OCI-LY1 (cell line): ENCODE data around the gene CACNG5.

Experiments used
- H2AFZ ChIP-seq: fragments of 200-600 bp; sonication (generic), shearing (Covaris generic); 2 replicates; pipeline ENCODE4 v1.6.0; 2014; ENCODE audit warnings: antibody characterized with exemption, mild to moderate bottlenecking, low read length
- H3F3A ChIP-seq: fragments of 200-600 bp; sonication (generic), shearing (Covaris generic); 2 replicates; pipeline ENCODE4 v1.6.0; 2014; ENCODE audit warnings: mild to moderate bottlenecking, antibody characterized with exemption, low read length, moderate library complexity; ENCODE audit not compliant: insufficient read depth
- H3K27ac ChIP-seq: fragments of 200-600 bp; sonication (generic); 2 replicates; pipeline ENCODE4 v1.5.1; 2014; ENCODE audit warnings: low read length, mixed run types, mild to moderate bottlenecking, low read depth; ENCODE audit not compliant: poor library complexity, severe bottlenecking
- H3K27me3 ChIP-seq: fragments of 200-600 bp; sonication (generic); 2 replicates; pipeline ENCODE4 v1.6.0; 2014; ENCODE audit warnings: antibody characterized with exemption, mild to moderate bottlenecking, low read length, moderate library complexity; ENCODE audit not compliant: insufficient read depth
- H3K36me3 ChIP-seq: fragments of 200-600 bp; sonication (generic); 2 replicates; pipeline ENCODE4 v1.6.1; 2014; ENCODE audit warnings: mild to moderate bottlenecking, antibody characterized with exemption, low read length, moderate library complexity, mixed read lengths; ENCODE audit not compliant: insufficient read depth
- H3K4me1 ChIP-seq: fragments of 200-600 bp; sonication (generic); 2 replicates; pipeline ENCODE4 v1.5.1; 2014; ENCODE audit warnings: mild to moderate bottlenecking, low read length, moderate library complexity; ENCODE audit not compliant: insufficient read depth, severe bottlenecking
- H3K4me2 ChIP-seq: fragments of 200-600 bp; sonication (generic), shearing (Covaris generic); 2 replicates; pipeline ENCODE4 v1.6.1; 2014; ENCODE audit warnings: low read length
- H3K4me3 ChIP-seq: fragments of 200-600 bp; sonication (generic); 2 replicates; pipeline ENCODE4 v1.5.1; 2014; ENCODE audit warnings: low read length, low read depth, mild to moderate bottlenecking, mixed read lengths; ENCODE audit not compliant: poor library complexity, severe bottlenecking
- H3K79me2 ChIP-seq: fragments of 200-600 bp; shearing (Covaris generic); 2 replicates; pipeline ENCODE4 v1.6.1; 2016; ENCODE audit warnings: mixed run types, low read length, mixed read lengths; ENCODE audit not compliant: insufficient read depth
- H3K9ac ChIP-seq: fragments of 200-600 bp; sonication (generic), shearing (Covaris generic); 2 replicates; pipeline ENCODE4 v1.6.1; 2014; ENCODE audit warnings: mild to moderate bottlenecking, low read length, mixed read lengths
- H3K9me2 ChIP-seq: fragments of 200-600 bp; sonication (generic), shearing (Covaris generic); 2 replicates; pipeline ENCODE4 v1.6.1; 2014; ENCODE audit warnings: low read depth, mild to moderate bottlenecking, low read length, mixed read lengths
- H3K9me3 ChIP-seq: fragments of 200-600 bp; shearing (Covaris generic); 2 replicates; pipeline ENCODE4 v1.6.1; 2014; ENCODE audit warnings: low read length, mixed read lengths
- H4K20me1 ChIP-seq: fragments of 200-600 bp; sonication (generic), shearing (Covaris generic); 2 replicates; pipeline ENCODE4 v1.6.0; 2016; ENCODE audit warnings: mild to moderate bottlenecking, low read length; ENCODE audit not compliant: insufficient read depth
- EZH2 ChIP-seq: fragments of 200-600 bp; sonication (generic), shearing (Covaris generic); IDR thresholded peaks from 2 replicates; pipeline ENCODE4 v1.8.0; 2017; ENCODE audit warnings: borderline replicate concordance, mixed run types, mild to moderate bottlenecking, antibody characterized with exemption, low read length, moderate library complexity, mixed read lengths
- TF ChIP-seq, protein P1 (sequence below): fragments of 200-600 bp; sonication (generic), shearing (Covaris generic); IDR thresholded peaks from 2 replicates; pipeline ENCODE4 v1.5.1; 2017; ENCODE audit warnings: mild to moderate bottlenecking, antibody characterized with exemption, low read length, moderate library complexity, mixed read lengths

CACNG5 gene

DNA sequence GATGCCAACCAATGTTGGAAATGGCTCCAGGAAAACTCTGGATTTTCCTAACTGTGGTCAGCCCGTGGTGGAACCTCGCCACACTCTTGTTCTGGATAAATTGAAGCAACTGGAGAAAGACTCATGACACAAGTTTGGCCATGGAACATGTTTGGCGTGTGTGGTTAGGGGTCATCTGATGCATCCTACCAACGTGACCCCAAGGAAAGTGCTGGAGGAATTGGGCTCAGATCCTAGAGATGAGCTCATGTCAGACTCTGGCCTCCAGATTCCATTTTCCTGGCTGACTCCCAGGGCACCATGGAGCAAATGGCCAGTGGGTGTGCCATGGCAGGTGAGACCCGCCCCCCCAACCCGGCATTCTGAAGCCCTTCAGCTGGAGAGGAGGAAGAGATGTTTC lies 58.5 kb downstream of the CACNG5 start:
- H4K20me1 ChIP-seq, result no peaks in the 10 kb centered on the region
- H3F3A ChIP-seq, result no peaks in the 10 kb centered on the region
- no peak overlapping the region for H3K9ac ChIP-seq
- no peaks in the 10 kb centered on the region; the same call in 1 of the 2 replicates for H3K36me3 ChIP-seq
- no peak overlapping the region for H3K4me2 ChIP-seq
- no peak overlapping the region for H3K27ac ChIP-seq
- no peaks in the 10 kb centered on the region for H3K27me3 ChIP-seq
- H2AFZ ChIP-seq, result no peak overlapping the region
- no peaks in the 10 kb centered on the region for H3K79me2 ChIP-seq
- H3K4me3 ChIP-seq, result no peak overlapping the region
- no peaks in the 10 kb centered on the region for H3K9me3 ChIP-seq
- TF ChIP-seq, protein P1, sequence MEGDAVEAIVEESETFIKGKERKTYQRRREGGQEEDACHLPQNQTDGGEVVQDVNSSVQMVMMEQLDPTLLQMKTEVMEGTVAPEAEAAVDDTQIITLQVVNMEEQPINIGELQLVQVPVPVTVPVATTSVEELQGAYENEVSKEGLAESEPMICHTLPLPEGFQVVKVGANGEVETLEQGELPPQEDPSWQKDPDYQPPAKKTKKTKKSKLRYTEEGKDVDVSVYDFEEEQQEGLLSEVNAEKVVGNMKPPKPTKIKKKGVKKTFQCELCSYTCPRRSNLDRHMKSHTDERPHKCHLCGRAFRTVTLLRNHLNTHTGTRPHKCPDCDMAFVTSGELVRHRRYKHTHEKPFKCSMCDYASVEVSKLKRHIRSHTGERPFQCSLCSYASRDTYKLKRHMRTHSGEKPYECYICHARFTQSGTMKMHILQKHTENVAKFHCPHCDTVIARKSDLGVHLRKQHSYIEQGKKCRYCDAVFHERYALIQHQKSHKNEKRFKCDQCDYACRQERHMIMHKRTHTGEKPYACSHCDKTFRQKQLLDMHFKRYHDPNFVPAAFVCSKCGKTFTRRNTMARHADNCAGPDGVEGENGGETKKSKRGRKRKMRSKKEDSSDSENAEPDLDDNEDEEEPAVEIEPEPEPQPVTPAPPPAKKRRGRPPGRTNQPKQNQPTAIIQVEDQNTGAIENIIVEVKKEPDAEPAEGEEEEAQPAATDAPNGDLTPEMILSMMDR, result no peak
- no peak for TF ChIP-seq EZH2
- H3K4me1 ChIP-seq, result no peaks in the 10 kb centered on the region
- no peaks in the 10 kb centered on the region for H3K9me2 ChIP-seq

DNA sequence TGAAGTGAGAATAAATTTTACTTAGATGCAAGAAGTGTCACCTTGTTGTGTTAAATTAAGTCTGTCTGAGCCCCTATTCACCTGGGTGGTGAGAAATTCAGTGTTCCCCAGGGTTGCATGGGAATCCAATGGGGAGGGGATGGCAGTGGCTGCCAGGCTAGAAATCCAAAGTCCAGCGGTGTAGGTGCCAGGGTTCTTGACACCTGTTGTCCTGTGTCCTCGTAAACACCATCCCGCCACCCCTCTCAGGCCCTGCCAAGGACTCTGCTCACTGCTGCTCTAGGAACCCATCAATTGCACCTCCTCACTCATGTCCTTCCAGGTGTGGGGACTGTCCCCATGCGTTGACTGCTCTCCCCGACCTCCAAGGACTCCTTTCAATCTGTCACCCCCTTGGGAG lies 58.9 kb downstream of the CACNG5 start:
- Histone ChIP-seq H3K79me2 (no peaks in the 10 kb centered on the region), H3K36me3 (no peaks in the 10 kb centered on the region; the same call in 1 of the 2 replicates), H3K4me1 (no peaks in the 10 kb centered on the region), H3K4me3 (no peak overlapping the region), H4K20me1 (no peaks in the 10 kb centered on the region), H3K27ac (no peak overlapping the region), H3F3A (no peaks in the 10 kb centered on the region), H3K27me3 (no peaks in the 10 kb centered on the region), H3K9ac (no peak overlapping the region), H2AFZ (no peak overlapping the region), H3K9me3 (no peaks in the 10 kb centered on the region), H3K9me2 (no peaks in the 10 kb centered on the region), H3K4me2 (no peak overlapping the region)
- TF ChIP-seq EZH2, result no peak
- TF ChIP-seq, protein P1, result no peak

DNA sequence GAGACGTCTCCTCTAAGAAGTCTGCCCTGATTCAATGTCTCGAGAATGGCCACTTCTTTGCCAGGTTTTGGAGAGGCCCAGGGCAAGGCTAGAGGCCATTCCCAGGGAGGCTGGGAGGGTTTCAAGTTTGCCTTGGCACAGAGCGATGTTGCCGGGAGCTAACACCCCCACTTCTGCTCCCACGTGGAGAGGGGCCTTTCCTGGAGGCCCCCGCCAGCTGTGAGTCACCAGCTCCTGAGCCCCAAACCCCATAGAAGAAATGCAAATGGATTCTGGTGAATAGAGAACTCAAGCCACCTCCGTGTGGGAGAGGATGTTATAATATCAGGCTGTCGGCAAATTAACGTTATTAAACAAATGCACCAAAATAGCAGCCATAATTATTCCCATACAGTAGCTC lies 62.2 kb downstream of the CACNG5 start:
- H3K4me1 ChIP-seq, result peaks cover 2% of the 10 kb centered on the region
- no peaks in the 10 kb centered on the region for H3K36me3 ChIP-seq
- H3K9me2 ChIP-seq, result no peaks in the 10 kb centered on the region
- no peaks in the 10 kb centered on the region for H4K20me1 ChIP-seq
- no peaks in the 10 kb centered on the region for H3K79me2 ChIP-seq
- no peak overlapping the region for H3K4me2 ChIP-seq
- H3K27ac ChIP-seq, result no peak overlapping the region
- no peaks in the 10 kb centered on the region for H3K9me3 ChIP-seq
- H3F3A ChIP-seq, result no peaks in the 10 kb centered on the region
- H3K4me3 ChIP-seq, result no peak overlapping the region
- TF ChIP-seq, protein P1, result no peak
- no peak for TF ChIP-seq EZH2
- no peak overlapping the region for H2AFZ ChIP-seq
- H3K9ac ChIP-seq, result no peak overlapping the region
- H3K27me3 ChIP-seq, result no peaks in the 10 kb centered on the region
